Colon (tissue), 2 donors: ENCODE measurements around the gene TMEM223.
"Not testable (repeated sequence)": the region's sequence is repeated elsewhere in the genome, so short reads cannot be mapped to it uniquely, and the experiment has no call there.

Experiments
- FAIRE-seq: peaks from 2 replicates; lab custom pipeline; 2012; peaks lifted over from hg19 to GRCh38; lab: Jason Lieb, UNC
- donor health status: control.
- donor health status: control.

The TMEM223 gene, protein sequence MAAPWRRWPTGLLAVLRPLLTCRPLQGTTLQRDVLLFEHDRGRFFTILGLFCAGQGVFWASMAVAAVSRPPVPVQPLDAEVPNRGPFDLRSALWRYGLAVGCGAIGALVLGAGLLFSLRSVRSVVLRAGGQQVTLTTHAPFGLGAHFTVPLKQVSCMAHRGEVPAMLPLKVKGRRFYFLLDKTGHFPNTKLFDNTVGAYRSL

DNA sequence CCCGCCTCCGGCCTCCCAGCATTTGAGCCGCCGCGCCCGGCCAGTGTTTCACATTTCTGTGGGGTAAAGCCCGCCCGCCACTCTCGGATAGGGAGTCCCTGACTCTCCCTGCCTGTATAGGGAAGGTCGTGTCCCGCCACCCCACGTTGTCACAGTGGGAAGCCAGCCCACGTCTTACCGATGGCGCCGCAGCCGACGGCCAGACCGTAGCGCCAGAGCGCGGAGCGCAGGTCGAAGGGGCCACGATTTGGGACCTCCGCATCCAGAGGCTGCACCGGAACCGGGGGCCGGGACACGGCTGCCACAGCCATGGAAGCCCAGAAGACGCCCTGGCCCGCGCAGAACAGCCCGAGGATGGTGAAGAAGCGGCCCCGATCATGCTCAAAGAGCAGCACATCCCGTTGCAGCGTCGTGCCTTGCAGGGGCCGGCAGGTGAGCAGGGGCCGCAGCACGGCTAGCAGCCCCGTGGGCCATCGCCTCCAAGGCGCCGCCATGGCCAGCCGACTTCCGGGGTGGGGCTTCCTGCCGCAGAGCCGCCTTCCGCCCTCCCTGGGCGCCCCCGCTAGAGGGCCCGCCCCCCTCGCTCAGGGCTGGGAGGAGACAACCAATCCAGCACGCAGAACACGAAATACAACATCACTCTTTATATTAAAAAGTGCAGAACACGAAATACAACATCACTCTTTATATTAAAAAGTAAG is at the start of gene TMEM223:
TMEM223 (minus strand) TSS at position 506 of the 701 bp plus-strand sequence; CDS start at position 494, 12 bp downstream.
- no peak for FAIRE-seq

DNA sequence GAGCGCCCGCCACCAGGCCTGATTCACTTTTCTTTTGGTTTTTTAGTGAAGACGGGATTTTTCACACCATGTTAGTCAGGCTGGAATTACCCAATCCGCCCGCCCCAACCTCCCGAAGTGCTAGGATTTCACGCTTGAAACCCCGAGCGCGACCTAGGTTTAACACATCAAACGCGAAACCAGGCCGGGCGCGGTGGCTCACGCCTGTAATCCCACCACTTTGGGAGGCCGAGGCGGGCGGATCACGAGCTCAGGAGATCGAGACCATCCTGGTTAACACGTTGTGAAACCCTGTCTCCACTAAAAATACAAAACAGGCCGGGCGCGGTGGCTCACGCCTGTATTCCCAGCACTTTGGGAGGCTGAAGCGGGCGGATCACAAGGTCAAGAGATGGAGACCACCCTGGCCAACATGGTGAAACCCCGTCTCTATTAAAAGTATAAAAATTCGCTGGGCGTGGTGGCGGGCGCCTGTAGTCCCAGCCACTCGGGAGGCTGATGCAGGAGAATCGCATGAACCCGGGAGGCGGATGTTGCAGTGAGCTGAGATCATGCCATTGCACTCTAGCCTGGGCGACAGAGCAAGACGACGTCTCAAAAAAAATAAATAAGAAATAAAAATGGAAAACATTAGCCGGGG is 49.0 kb upstream of the TMEM223 start:
- FAIRE-seq = not testable (repeated sequence)

DNA sequence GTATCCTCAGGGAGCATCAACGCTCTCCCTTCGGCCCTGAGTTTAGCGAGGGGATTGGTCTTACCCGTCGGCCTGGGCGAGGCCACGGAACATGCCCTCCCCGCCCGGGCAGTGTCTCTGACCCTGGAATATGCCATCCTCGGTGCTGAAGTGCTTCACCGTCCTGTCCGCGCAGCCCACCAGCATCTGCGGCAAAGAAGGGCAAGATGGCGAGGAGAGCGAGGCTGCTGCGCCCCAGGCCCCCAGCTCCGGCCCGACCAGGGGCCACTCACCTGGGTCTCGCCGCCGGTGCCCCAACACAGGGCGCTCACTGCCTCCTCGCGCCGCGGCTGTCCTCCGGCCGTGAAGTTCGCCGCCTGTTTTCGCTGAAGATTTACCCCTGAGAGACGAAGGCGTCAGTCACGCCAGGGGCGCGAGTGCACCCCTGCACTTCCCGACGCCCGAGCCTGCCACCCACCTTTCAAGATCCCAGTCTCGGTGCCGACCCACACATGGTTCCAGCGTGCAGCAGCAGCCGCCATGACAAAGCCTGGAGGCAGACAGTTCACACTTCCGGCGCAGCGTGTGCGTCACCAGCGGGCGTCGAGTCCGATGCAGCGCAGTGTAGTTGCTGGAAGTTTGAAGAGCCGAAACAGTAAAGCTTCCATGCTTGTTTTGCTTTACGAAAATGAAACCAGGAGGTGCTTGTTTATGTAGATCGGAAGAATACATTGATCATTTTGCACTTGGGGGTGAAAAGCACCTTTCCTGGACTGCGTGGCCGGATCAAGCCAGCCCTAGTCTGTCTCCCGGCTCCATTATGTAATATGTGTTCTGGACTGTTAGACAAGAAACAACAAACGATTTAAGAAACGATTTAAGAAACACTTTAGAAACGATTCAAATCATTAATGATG is 47.5 kb upstream of the TMEM223 start, which contains the start of gene WDR74:
WDR74 (minus strand) TSS at position 541 of the 896 bp plus-strand sequence; CDS start at position 521, 20 bp downstream.
- FAIRE-seq = no peak

DNA sequence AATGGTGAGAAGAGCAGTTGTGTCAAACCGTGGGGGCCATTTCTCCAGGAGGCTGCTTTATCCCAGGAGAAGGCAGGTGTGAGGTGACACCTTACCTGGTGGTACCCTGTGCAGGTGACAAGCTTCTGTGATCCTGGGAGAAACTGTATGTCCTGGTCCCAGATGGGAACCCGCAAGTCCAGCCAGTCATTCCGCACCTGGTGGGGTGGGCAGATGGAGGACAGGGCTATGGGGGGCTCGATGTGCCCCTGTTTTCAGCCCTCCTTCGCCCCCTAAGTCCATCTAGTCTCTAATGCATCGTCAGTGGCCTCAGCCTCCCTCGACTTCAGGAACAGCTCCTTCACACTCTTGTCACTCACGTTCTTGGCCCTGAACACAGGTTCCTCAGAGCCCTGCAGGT is 43.5 kb upstream of the TMEM223 start:
- FAIRE-seq = no peak

DNA sequence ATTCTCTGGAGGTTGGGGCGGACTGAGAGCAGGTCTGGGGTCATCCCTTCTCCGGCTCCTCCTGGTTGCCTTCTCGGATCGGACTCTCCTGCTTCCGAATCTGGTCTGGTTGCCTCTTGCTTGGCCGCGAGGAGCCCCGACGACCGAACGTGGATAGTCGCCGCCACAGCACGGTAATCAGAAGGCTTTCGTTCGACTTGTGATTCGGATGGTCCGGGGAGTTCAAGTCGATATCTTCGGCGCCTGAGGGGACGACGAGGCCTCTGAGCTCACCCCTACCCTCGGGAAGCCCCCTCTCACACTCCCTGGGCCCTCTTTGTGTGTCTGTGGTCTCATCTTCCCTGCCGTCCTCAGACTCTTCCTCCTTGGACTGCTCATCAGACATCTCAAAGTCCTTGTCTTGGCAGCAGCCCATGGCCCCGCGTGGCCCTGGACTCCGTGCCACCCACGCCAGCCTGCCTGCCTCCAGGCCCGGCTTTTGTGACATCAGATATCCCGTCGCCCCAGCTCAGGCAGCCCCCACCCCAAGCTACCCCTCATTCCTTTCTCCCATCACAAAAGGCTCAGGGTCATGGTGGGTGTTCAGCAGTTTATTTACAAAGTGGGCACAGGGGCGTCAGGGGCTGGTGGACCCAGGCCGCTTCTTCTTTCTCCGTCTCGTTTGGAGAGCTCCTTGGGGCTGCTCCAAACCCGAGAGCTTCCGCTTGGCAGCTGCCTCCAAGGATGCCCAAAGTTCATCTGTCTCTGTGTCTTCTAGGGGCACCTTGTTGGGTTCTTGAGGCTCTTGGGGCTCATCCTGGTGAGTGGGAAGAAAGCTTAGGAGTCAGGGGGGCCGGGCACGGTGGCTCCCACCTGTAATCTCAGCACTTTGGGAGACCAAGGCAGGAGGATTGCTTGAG is 40.8 kb upstream of the TMEM223 start, which contains the start of gene TEX54:
TEX54 (minus strand) TSS at position 506 of the 899 bp plus-strand sequence.
- no peak for FAIRE-seq

DNA sequence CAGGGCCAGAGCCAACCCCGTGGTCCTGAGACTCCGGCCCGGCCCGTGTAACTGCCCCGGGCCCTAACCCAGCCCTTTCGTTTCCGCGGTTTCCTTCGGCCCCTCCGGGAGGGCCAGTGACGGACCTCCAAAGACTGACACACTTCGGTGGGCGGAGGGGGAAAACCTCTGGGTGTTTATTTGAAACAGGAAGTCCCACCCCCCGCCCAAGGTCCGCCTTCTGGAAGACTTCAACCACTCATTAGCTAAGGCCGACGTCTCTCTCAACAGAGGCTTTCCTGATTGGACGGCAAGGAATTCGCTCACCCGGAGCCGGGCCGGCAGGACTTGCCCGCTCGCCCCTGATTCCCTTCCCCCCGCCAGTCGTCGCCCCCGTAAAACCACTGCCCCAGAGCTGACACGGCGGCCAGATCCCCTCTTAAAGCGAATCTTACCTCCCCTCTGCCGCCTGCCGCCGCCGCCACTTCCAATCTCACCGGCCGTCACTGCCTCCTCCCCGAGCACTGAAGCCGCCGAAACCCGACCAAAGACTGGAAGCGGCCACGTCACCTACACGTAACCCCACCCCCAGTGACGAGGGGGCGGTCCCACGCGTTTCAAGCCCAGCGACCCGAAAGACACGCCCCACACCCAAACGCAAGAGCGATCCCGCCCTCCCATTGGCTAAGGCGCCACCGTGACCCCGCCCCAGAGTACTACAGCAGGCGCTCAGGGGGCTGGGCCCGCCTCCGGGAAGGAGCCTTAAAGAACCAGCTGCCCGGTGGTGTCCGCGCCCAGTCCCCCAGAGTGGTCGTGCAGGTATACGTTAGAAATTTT is 39.9 kb upstream of the TMEM223 start, which contains the start of gene STX5:
STX5 (minus strand) TSS at position 532 of the 816 bp plus-strand sequence. CDS start 808 bp downstream, outside the sequence.
- peak; percentile 18 for FAIRE-seq

DNA sequence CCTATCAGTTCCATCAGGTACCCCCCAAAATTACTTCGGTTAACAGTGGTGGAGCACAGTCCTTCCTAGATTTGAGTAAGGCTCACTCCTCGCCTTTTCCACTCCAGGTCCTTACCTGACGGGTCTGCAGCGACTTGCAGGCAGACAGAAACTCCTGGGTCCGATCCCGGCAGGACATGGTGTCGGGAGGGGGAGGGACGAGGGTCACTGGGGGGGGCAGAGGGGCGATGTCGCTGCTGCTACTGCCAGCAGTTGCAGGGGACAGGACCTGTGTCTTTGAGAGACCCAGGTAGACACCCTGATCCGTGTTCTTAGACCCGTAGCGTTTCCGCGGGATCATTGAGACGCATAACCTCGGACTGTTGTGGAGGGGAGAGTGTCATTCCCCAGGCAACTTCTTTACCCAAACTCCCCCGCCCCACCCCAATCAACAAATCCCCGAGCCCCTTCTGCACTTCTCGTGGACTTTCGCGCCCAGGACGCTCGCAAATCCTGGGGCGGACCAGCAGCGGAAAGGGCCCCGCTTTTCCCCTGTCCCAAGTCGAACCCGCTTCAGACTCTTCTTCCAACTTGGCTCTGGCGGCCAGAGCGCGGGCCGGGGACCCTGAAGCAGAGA is 39.2 kb upstream of the TMEM223 start:
- no peak for FAIRE-seq

DNA sequence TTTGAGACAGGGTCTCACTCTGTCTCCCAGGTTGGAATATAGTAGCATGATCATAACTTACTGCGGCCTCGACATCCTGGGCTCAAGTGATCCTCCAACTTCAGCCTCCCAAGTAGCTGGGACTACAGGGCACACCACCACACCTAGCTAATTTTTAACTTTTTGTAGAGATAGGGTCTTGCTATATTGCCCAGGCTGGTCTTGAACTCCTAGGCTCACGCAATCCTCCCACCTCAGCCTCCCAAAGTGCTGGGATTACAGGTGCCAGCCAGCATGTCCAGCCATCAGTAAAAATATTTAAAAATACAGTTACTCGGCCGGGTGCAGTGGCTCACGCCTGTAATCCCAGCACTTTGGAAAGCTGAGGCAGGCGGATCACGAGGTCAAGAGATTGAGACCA is 36.3 kb upstream of the TMEM223 start:
- not testable (repeated sequence) for FAIRE-seq

DNA sequence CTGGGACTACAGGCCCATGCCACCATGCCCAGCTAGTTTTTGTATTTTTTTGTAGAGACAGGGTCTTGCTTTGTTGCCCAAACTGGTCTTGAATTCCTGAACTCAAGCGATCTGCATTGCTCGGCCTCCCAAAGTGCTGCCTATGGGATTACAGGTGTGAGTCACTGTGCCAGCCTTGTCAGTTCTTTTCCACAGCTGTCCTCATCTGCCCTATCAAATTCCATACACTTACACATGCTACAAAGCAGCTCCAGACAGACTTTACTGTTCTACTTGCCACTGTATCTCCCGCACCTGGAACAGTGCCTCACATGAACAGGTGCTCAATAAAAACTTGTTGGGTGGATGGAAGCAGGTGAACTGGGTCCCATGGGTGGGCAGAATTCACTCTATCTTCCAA is 31.9 kb upstream of the TMEM223 start:
- no peak for FAIRE-seq

DNA sequence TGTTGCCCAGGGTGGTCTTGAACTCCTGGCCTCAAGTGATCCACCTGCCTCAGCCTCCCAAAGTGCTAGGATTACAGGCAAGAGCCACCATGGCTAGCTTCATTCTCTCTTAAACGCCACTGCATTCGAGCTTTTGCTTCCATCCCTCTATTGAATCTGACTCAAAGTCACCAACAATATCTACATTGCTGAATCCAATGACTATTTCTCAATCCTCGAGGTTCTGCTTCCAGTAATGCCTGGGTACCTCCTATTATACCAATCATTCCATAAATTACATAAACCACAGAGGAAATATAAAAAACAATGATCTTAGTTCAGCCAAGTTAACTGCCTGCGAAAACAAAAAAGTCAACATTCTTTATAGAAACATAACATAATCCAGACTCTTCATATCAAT is 25.3 kb upstream of the TMEM223 start:
- no peak for FAIRE-seq

DNA sequence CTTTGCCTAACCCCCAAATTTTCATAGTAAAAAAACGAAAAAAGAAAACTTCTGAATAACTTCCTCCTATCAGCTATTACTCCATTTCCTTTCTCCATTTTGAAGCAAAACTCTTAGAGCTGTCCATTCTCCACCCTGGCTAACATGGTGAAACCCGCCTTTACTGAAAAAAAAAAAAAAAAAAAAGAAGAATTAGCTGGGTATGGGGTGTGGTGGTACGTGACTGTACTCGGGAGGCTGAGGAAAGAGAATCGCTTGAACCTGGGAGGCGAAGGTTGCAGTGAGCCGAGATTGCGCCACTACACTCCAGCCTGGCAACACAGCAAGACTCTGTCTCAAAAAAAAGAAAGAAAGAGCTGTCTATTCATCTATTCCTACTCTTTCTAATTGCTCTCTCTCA is 24.8 kb upstream of the TMEM223 start:
- FAIRE-seq = no peak

DNA sequence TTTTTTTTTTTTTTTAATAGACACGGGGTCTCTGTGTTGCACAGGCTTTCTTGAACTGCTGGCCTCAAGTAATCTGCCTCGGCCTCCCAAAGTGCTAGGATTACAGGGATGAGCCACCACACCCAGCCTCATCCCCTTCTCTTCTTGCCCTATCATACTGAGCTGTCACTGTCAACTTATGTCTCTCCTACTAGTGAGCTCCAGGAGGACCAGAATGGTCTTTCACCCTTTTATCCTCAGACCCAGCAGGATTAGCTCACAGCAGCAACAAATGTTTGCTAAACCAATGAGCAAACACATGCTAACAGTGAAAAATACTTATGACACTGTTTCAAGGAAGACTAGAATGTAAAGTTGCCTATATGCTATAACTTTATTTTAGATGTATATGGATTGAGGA is 19.9 kb upstream of the TMEM223 start:
- no peak for FAIRE-seq

DNA sequence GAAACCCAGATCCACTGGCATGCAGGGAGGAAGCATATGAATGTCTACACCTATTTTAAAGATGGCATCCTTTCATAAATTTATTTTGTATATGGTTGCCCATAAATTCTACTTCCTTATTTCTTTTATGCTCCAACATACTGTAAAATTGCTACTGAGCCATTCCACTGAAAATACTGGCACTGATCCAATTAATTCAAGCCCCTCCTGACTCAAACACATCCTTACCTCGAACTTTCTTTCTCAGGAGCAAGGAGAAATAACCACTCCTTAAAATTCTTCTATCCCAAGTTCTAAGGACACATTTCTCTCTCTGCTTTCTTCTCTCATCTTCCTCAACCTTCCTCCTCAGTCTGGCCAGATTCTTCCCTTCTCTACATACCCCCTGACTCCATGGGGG is 18.9 kb upstream of the TMEM223 start:
- no peak for FAIRE-seq

DNA sequence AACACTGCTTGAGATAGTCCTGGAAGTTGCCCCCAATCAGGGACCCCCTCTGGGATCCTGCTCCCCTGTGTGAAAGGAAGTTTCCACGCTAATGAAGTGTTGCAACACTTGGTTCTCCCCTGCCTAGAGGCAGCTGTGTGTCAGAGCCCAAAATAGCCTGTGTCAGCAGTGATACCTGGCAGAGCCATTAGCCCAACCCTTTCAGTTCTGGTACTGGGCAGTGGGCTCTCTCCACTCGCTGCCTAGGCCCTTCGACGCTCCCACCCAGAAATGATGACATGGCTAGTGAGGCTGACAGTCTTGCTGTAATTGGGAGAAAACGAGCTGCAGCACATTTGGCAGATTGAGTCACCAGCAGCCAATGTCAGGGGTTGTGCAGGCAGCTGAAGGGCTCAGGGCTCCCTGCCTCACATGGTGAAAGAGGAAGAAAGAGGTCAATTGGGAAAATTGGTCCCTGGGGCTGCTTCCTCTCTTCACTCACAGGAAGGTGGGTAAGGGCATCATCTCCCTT is 14.9 kb upstream of the TMEM223 start:
- FAIRE-seq = no peak

DNA sequence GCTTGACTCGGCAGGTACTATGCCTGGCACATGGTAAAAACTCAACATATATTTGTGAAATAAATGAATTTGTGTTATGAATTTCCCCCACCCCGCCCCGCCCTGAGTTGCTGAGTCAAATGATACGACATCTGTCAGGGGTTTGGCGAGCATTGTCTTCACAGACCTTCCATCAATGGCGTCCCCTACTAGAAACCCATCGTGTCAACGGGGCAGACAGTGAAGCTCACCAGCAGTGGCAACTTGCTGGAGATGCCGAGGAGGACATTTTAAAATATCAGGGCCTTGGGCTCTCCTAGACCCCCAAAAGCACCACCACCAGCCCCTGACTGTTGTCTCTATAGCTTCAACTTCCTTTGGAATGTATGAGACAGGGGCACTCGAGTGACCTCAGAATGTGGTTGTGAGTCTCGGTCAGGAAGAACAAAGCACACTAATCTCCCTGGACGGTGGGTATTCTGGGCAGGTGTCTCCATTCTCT is 14.2 kb upstream of the TMEM223 start:
- FAIRE-seq = no peak

DNA sequence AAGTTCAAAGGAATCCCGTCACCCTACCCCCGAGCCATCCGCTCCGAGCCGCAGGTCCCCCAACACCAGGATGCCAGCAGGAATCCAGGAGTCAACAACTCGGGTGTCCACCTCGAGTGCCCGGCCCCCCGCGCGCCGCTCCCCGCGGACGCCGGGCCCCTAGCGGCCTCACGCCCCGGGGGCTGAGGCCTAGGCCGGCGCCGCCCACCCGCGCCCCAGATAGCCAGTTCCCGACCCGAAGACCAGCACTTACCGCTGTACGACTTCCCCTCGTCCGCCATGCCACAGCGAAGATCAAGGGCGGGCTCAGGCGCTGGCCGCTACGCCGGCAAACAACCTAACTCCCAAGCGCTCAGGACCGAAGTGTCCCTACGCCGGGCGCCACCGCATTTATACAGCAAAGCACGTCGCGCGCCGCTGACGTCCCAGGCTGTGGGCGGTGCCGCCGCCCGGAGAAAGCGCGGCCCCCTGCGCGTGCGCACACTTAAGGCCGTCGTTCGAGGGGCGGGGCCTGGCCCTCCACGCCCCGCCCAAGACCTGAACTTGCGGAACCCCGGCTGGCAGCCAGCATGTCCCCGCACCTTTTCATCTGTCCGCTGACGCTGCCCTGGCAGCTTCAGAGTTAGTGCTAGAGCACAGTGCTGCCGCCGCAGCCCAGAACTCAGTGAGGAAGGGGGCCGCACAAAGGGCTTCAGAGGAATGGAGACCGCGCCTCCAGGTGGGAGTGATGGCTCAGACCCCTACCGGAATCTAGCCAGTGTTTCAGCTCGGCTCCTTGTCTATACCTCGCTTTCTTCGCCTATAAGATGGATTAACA is 13.5 kb upstream of the TMEM223 start, which contains the start of gene NXF1:
NXF1 (minus strand) TSS at position 365 of the 817 bp plus-strand sequence; CDS start at position 281, 84 bp downstream.
- FAIRE-seq = no peak

DNA sequence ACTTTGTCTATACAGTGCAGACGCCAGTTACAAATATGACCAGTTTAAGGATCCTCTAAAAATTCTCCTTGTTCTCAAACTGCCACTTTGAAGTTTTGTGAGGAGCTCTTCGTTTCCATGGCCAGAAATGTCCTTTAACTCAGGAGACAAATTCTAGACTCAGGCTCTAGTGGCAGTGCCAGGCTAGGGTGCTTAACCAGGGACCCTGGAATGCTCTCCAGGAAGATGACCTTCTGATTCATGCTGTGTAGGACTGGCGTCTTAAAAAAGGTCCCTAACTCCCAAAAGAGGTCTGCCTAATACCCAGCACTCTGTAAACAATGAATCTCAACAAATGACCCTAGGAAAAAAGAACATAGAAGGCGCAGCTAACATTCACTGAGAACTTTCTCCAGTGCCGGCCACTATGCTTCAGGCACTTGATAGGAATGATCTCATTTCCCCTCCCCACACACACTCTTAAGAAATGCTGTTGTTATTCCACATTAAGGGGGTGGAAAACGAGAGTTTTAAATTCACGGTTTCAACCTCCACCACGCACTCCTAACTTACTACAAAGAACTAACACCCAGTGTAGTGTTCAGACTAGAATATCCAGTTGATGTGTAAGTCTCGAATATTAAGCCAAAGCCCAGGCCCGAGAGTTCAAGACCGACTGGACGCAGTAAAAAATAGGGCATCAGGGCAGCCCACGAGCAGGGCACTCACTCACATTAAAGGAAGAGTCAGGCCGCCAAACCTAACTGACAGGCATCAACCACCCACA is 12.7 kb upstream of the TMEM223 start:
- no peak for FAIRE-seq
